NOMO-1 (cell line): ENCODE measurements around the gene OR2F2.

Source experiments
- DNase-seq, 2 experiments: peaks; one replicate each; lab custom pipeline; 2025; ENCODE audit not compliant: unreplicated experiment in 2 of 2; lab: John Stamatoyannopoulos, UW

Gene OR2F2

GRCh38 chr7:143913945-143914615 is 21.0 kb upstream of the OR2F2 start:
- DNase-seq: no peak

GRCh38 chr7:143914938-143915652 is 19.9 kb upstream of the OR2F2 start:
- no peak for DNase-seq

GRCh38 chr7:143924851-143925250 is 10.2 kb upstream of the OR2F2 start:
- no peak for DNase-seq

GRCh38 chr7:143929224-143929920 is 5.7 kb upstream of the OR2F2 start:
- DNase-seq: no peak

- no peak for DNase-seq
Observed at GRCh38 chr7:143931739-143932138, 3.3 kb upstream of the OR2F2 start.

GRCh38 chr7:143936087-143937009 is 1.3 kb downstream of the OR2F2 start:
- DNase-seq: no peak

- no peak for DNase-seq
Observed at GRCh38 chr7:143938379-143939243, 3.6 kb downstream of the OR2F2 start.

GRCh38 chr7:143945423-143945822 is 10.4 kb downstream of the OR2F2 start:
- DNase-seq: no peak

GRCh38 chr7:143947111-143947510 is 12.1 kb downstream of the OR2F2 start:
- no peak for DNase-seq

GRCh38 chr7:143948733-143949132 is 13.7 kb downstream of the OR2F2 start:
- DNase-seq: no peak

GRCh38 chr7:143953421-143953820 is 18.4 kb downstream of the OR2F2 start:
- no peak for DNase-seq

- no peak for DNase-seq
Observed at GRCh38 chr7:143954135-143954534, 19.1 kb downstream of the OR2F2 start.

GRCh38 chr7:143954544-143954943 is 19.5 kb downstream of the OR2F2 start, which contains the start of gene OR2F1:
Gene OR2F1 (plus strand): TSS chr7:143954844. CDS start chr7:143959971, 5,127 bp downstream.
- no peak for DNase-seq

- no peak for DNase-seq
Observed at GRCh38 chr7:143958781-143959180, 23.7 kb downstream of the OR2F2 start.

- no peak for DNase-seq
Observed at GRCh38 chr7:143960813-143961610, 26.0 kb downstream of the OR2F2 start.

GRCh38 chr7:143965280-143965679 is 30.2 kb downstream of the OR2F2 start:
- no peak for DNase-seq

GRCh38 chr7:143967398-143967797 is 32.4 kb downstream of the OR2F2 start:
- DNase-seq: no peak

GRCh38 chr7:143973870-143974416 is 38.9 kb downstream of the OR2F2 start:
- DNase-seq: no peak

- DNase-seq: no peak
Observed at GRCh38 chr7:143974459-143974858, 39.4 kb downstream of the OR2F2 start.
